ENCODE results near the gene DIPK2B.

Gene DIPK2B

DNA sequence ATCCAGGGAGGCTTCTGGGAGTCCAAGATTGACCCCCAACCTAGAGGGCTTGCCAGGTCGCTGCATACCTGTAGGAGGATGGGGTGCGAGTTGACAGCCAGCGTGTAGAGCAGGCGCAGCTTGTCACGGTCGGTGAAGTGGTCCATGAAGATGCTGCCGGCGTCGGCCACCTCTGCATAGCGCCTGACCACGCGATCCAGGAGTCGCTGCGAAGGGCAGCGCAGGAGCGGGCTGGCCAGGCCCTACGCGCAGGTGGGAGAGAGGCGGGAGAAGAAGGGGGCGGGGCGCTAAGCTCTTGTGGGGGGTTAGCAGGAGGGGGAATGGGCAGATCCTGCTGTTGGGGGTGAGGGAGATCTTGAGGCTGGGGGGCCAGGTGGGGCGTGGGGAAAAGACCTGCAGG is 43.0 kb downstream of the DIPK2B start:
- DNase-seq (ENCODE audit: low spot score) = no peak

- no peak for DNase-seq (ENCODE audit: low spot score)
These were observed 46.2 kb downstream of the DIPK2B start for GRCh38 chrX:45154462-45154861.

DNA sequence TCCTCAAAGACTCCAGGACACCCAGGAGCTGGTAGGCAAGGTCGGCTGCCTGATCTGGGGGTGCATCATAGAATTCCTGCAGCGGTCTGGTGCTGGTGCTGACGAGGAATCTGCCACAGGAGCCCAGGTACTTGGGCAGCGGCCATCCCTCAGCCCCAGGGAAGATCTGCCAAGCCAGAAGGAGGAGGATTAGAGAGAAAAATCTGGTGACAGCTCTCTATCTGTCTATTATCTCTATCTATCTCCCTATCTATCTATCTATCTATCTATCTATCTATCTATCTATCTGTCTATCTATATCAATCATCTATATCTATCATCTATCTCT is 46.7 kb downstream of the DIPK2B start:
- DNase-seq (ENCODE audit: low spot score) = no peak

Data from activated CD4-positive, alpha-beta T cell treated with anti-CD3 and anti-CD28 coated beads, Interleukin-2, Interleukin-4, amounts not matched to agents 100 ng/mL and 50 ng/mL, durations not matched to agents 16 hours and 8 hours (primary cell).